Retinal pigment epithelial cell (primary cell): ENCODE data around the gene CYB5RL.

Experiments
- DNase-seq: peaks from one replicate; pipeline ENCODE4 v3.0.0-alpha.2; 2010; ENCODE audit warnings: low read depth
- H3K4me3 ChIP-seq: 2 replicates; pipeline ENCODE4 v1.5.1; 2011; ENCODE audit warnings: mild to moderate bottlenecking, low read length, control low read depth, moderate library complexity
- CTCF ChIP-seq: conservative IDR thresholded peaks from 2 replicates; pipeline ENCODE4 v1.5.1; 2011; ENCODE audit warnings: low read depth, low read length, control low read depth, inconsistent platforms

Gene CYB5RL

GRCh38 chr1:54199765-54200518, at the start of gene CYB5RL, which contains the start of gene MRPL37:
CYB5RL (minus strand) TSS chr1:54200030; CDS start chr1:54195616, 4,414 bp downstream.
MRPL37 (plus strand) TSS chr1:54200167; CDS start chr1:54200244, 77 bp downstream.
- no peak for TF ChIP-seq CTCF
- peak within 1 kb of the TSS; percentile 92 for H3K4me3 ChIP-seq
- peak; percentile 93 for DNase-seq

- H3K4me3 ChIP-seq: no peak overlapping the region
- DNase-seq: no peak
- TF ChIP-seq CTCF: no peak
These were observed 49.1 kb upstream of the CYB5RL start for GRCh38 chr1:54248966-54249365.

GRCh38 chr1:54247863-54248515, 48.2 kb upstream of the CYB5RL start:
- no peak for DNase-seq
- no peak for TF ChIP-seq CTCF
- no peak overlapping the region for H3K4me3 ChIP-seq

GRCh38 chr1:54246116-54246721, 46.4 kb upstream of the CYB5RL start:
- DNase-seq: no peak
- TF ChIP-seq CTCF: no peak
- no peak overlapping the region for H3K4me3 ChIP-seq

GRCh38 chr1:54245501-54245900, 45.7 kb upstream of the CYB5RL start:
- no peak for TF ChIP-seq CTCF
- no peak for DNase-seq
- H3K4me3 ChIP-seq: no peak overlapping the region

- DNase-seq: no peak
- no peak overlapping the region for H3K4me3 ChIP-seq
- no peak for TF ChIP-seq CTCF
These were observed 44.8 kb upstream of the CYB5RL start for GRCh38 chr1:54244655-54245054.
